Lower lobe of right lung (tissue), 2 donors: Measurements from ENCODE around the gene POM121. TPM values are rescaled to one million over a fixed set of nuclear protein-coding genes. Genes with fewer than 3 reads are reported as not detected.
A peak's percentile ranks its signal among the peaks of the same experiment; 100 is the strongest.
"Not testable (repeated sequence)": the region's sequence is repeated elsewhere in the genome, so short reads cannot be mapped to it uniquely, and the experiment has no call there.

ENCODE experiments used
- ATAC-seq, 2 donors: fragments of 200-7000 bp; cut with Tn5 transposase; one replicate each; pipeline ENCODE4 v1.9.1; 2020 to 2022; ENCODE audit warnings: mild to moderate bottlenecking in 2 of 2, moderate library complexity in 2 of 2
- DNase-seq: peaks from one replicate; pipeline ENCODE4 v3.0.0-alpha.2; 2020
- H3K27ac ChIP-seq: fragments of 200-600 bp; one replicate; pipeline ENCODE4 v1.8.0; 2022
- H3K27me3 ChIP-seq: fragments of 200-600 bp; one replicate; pipeline ENCODE4 v1.8.0; 2022; ENCODE audit warnings: low read depth
- H3K36me3 ChIP-seq: fragments of 200-600 bp; one replicate; pipeline ENCODE4 v1.8.0; 2022; ENCODE audit warnings: mild to moderate bottlenecking
- H3K4me1 ChIP-seq: fragments of 200-600 bp; one replicate; pipeline ENCODE4 v1.8.0; 2022
- H3K4me3 ChIP-seq: fragments of 200-600 bp; one replicate; pipeline ENCODE4 v1.8.0; 2022; ENCODE audit warnings: mild to moderate bottlenecking
- H3K9me3 ChIP-seq: fragments of 200-600 bp; one replicate; pipeline ENCODE4 v1.8.0; 2022
- CTCF ChIP-seq: fragments of 200-600 bp; IDR thresholded peaks from one replicate; pipeline ENCODE4 v1.8.0; 2022; ENCODE audit warnings: antibody characterized with exemption, mild to moderate bottlenecking
- intact Hi-C: fragments of 100-400 bp; cut with DNase I; formaldehyde crosslinking; loops from one replicate; pipeline ENCODE4 v1.11.0; 2022
- long read RNA-seq: library from polyadenylated mRNA; unstranded; transcript quantifications from one replicate; pipeline ENCODE4 v2.0.0, GENCODE V29; 2021
- total RNA-seq: library from RNA; stranded (reverse); fragmentation: NEBNext Ultra II Directional; extraction: Animal tissue kit (Norgen Biotek cat#: 25700); gene quantifications from one replicate; pipeline ENCODE4 v1.2.1, GENCODE V29; 2021
- donor health status: DM: no; HTN: yes; CAD: no; lungs with severe emphysema.

Gene POM121
- total RNA-seq = 35.9 TPM
- long read RNA-seq, partial matches to known transcripts = 20 of 55 reads
- long read RNA-seq, other reads (novel, unspliced or antisense) = 35 of 55 reads

DNA sequence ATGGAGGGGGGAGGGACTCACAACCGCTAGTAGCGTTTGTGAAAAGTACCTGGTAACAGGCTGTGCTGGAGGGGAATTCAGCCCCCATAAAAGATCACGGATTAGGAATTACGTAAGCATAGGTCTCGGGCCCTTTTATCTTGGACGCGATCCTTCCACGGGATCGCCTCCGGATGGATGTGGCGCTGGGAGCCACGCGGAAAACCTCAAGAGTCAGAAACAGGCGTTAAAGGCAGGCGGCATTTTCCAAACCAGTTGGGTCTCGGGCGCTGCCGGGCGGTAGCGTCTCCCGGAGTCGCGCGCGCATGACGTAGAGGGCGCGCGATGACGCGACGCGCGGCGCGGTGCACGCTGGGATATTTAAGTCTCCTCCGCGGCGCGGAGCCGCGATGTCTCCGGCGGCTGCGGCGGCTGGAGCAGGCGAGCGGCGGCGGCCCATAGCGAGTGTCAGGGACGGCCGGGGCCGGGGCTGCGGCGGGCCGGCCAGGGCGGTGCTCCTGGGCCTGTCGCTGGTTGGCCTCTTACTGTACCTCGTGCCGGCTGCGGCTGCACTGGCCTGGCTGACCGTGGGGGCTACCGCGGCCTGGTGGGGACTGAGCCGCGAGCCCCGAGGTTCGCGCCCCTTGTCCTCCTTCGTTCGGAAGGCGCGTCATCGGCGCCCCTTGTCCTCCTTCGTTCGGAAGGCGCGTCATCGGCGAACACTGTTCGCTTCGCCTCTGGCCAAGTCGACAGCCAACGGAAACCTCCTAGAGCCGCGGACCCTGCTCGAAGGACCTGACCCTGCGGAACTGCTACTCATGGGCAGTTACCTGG, at the start of gene POM121:
Gene POM121 (plus strand): TSS at position 363 of the 813 bp plus-strand sequence. CDS start 27 bp downstream, at position 390.
- Histone ChIP-seq H3K27ac (peak within 1 kb of the TSS; percentile 93), H3K36me3 (peaks cover 42% of the 10 kb centered on the region), H3K9me3 (no peaks in the 10 kb centered on the region), H3K4me3 (peak within 1 kb of the TSS; percentile 88), H3K4me1 (peaks cover 20% of the 10 kb centered on the region), H3K27me3 (no peaks in the 10 kb centered on the region)
- DNase-seq (peak; percentile 90), ATAC-seq (peak; percentile 99)
- no peak for TF ChIP-seq CTCF
- intact Hi-C loops = no loop called here

- intact Hi-C loops, H3K9me3 ChIP-seq, H3K4me1 ChIP-seq, H3K27me3 ChIP-seq: not testable (repeated sequence)
- H3K27ac ChIP-seq = peak overlapping the region; percentile 89
- ATAC-seq (peak; percentile 100), DNase-seq (peak; percentile 90)
- peak overlapping the region; percentile 81 for H3K4me3 ChIP-seq
- peaks cover 10% of the 10 kb centered on the region for H3K36me3 ChIP-seq
Measured at GRCh38 chr7:72879079-72879736, 45.7 kb upstream of the POM121 start.

DNA sequence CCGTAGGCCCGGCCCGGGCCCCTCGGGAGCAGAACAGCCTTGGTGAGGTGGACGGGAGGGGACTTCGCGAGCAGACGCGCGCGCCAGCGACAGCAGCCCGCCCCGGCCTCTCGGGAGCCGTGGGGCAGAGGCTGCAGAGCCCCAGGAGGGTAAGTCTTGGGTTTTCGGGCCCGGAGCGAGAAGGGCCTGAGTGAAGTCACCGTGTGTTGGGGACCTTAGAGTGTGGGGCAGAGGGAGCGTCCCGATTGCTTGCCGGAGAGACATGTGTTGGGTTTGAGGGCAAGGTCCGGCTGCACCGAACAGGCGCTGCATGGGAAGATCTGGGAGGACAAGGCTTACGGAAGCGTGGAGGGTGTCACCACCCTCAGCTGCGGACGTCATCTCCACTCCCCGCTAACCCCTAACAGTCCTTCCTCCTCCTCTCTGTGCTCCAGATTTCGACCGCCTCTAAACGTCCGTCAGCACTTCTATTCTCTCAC, 45.1 kb upstream of the POM121 start:
- Histone ChIP-seq H3K4me3 (peak overlapping the region; percentile 81), H3K27ac (peak overlapping the region; percentile 89), H3K36me3 (peaks cover 10% of the 10 kb centered on the region)
- H3K27me3 ChIP-seq, H3K9me3 ChIP-seq, intact Hi-C loops, H3K4me1 ChIP-seq: not testable (repeated sequence)
- DNase-seq (peak; percentile 71), ATAC-seq (peak; percentile 65 to 68)

- H3K4me1 ChIP-seq, ATAC-seq, H3K4me3 ChIP-seq, DNase-seq, H3K27ac ChIP-seq, intact Hi-C loops, H3K9me3 ChIP-seq, H3K27me3 ChIP-seq: not testable (repeated sequence)
- H3K36me3 ChIP-seq = peaks cover 57% of the 10 kb centered on the region
Measured at GRCh38 chr7:72891750-72892149, 33.1 kb upstream of the POM121 start.

- DNase-seq, ATAC-seq, H3K9me3 ChIP-seq, H3K4me3 ChIP-seq, H3K4me1 ChIP-seq, H3K27ac ChIP-seq, H3K27me3 ChIP-seq, intact Hi-C loops: not testable (repeated sequence)
- peaks cover 48% of the 10 kb centered on the region for H3K36me3 ChIP-seq
Measured at GRCh38 chr7:72904740-72905139, 20.2 kb upstream of the POM121 start.

DNA sequence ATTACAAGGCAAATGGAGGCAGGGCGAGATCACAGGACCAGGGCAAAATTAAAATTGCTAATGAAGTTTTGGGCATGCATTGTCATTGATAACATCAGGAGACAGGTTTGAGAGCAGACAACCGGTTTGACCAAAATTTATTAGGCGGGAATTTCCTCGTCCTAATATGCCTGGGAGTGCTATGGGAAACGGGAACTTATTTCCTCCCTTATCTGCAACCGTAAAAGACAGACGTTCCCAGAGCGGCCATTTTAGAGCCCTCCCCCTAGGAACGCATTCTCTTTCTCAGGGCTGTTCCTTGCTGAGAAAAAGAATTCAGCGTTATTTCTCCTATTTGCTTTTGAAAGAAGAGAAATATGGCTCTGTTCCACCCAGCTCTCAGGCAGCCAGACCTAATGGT, 16.5 kb upstream of the POM121 start:
- H3K27ac ChIP-seq, intact Hi-C loops, H3K4me3 ChIP-seq, H3K27me3 ChIP-seq, ATAC-seq, H3K4me1 ChIP-seq, H3K9me3 ChIP-seq, DNase-seq: not testable (repeated sequence)
- H3K36me3 ChIP-seq = peaks cover 36% of the 10 kb centered on the region

DNA sequence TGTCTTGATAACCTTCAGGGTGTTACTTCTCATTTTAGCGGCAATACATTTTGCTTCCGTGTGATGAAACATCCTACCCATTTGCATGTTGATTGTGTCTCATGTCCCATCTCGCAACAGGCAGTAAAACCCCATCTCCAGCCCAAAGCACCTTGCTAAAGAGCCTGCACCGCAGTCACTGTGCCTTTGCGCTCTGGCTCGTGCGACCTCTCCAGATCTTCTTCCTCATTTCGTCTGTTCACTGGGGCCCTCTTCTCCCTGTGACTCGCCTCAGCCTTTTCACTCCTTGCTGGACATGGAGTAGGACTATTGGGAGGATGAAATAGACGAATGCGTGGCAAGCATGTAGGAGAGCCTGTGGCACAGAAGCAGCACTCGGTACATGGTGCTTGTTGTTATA, 13.5 kb upstream of the POM121 start:
- H3K27ac ChIP-seq, H3K27me3 ChIP-seq, intact Hi-C loops, H3K9me3 ChIP-seq, H3K4me3 ChIP-seq, H3K4me1 ChIP-seq: not testable (repeated sequence)
- ATAC-seq = peak; percentile 12 to 59
- peak; percentile 52 for DNase-seq
- peaks cover 28% of the 10 kb centered on the region for H3K36me3 ChIP-seq

- H3K27me3 ChIP-seq, H3K9me3 ChIP-seq, DNase-seq, ATAC-seq, H3K27ac ChIP-seq, H3K4me3 ChIP-seq, intact Hi-C loops: not testable (repeated sequence)
- peaks cover 27% of the 10 kb centered on the region for H3K36me3 ChIP-seq
- H3K4me1 ChIP-seq = peaks cover 13% of the 10 kb centered on the region
Measured at GRCh38 chr7:72913750-72914149, 11.1 kb upstream of the POM121 start.
